Thyroid gland (tissue), 4 donors: ENCODE measurements around the gene CLRN3. TPM values are rescaled to one million over a fixed set of nuclear protein-coding genes. Genes with fewer than 3 reads are reported as not detected.

Experiments
- DNase-seq, 2 donors: peaks; one replicate each; pipeline ENCODE4 v3.0.0-alpha.2; 2019
- H3K27ac ChIP-seq, 3 donors: fragments of 200-600 bp; sonication (generic); 1 replicate in 2 of 3; 2 replicates in 1 of 3; pipeline ENCODE4 v1.5.1; 2016 to 2019; ENCODE audit warnings: mild to moderate bottlenecking in 1 of 3, moderate library complexity in 1 of 3
- H3K27me3 ChIP-seq: fragments of 200-600 bp; sonication (generic); one replicate; pipeline ENCODE4 v1.5.1; 2019
- H3K36me3 ChIP-seq, 2 donors: fragments of 200-600 bp; sonication (generic); one replicate each; pipeline ENCODE4 v1.5.1; 2016 to 2019
- H3K4me1 ChIP-seq, 2 donors: fragments of 200-600 bp; sonication (generic); one replicate each; pipeline ENCODE4 v1.5.1; 2017 to 2019
- H3K4me3 ChIP-seq, 3 donors: fragments of 200-600 bp; sonication (generic); replicated peaks in 1 of 3; 1 replicate in 2 of 3; 2 replicates in 1 of 3; pipeline ENCODE4 v1.5.1; 2016; ENCODE audit warnings: mild to moderate bottlenecking in 1 of 3
- H3K9me3 ChIP-seq: fragments of 200-600 bp; sonication (generic); one replicate; pipeline ENCODE4 v1.5.1; 2017
- CTCF ChIP-seq, 6 experiments: fragments of 200-600 bp in 3 of 6; fragments of 450-650 bp in 3 of 6; sonication (generic) in 3 of 6; IDR thresholded peaks; one replicate each; pipeline ENCODE4 v1.5.1; 2016 to 2019; ENCODE audit warnings: antibody characterized with exemption in 6 of 6, mild to moderate bottlenecking in 2 of 6, inconsistent platforms in 1 of 6, moderate library complexity in 1 of 6
- POLR2A ChIP-seq, 2 donors: fragments of 450-650 bp; IDR thresholded peaks; one replicate each; pipeline ENCODE4 v1.6.1; 2017; ENCODE audit warnings: antibody characterized with exemption in 2 of 2, mild to moderate bottlenecking in 2 of 2, moderate library complexity in 1 of 2
- WGBS, 2 donors: methylation state at CpG; one replicate each; pipeline ENCODE4 v1.1.5; 2017; 5-methylcytosine and 5-hydroxymethylcytosine counted together
- intact Hi-C: fragments of 100-400 bp; cut with DNase I; formaldehyde crosslinking; loops from one replicate; pipeline ENCODE4 v1.15.1; 2023
- total RNA-seq, 4 donors: library from RNA; depleted of rRNA; stranded (reverse); fragments of >200 nt; gene quantifications; one replicate each; pipeline ENCODE4 v1.2.3, GENCODE V29; 2016

Gene CLRN3
- total RNA-seq, 4 donors from 2014 or later = not detected

GRCh38 chr10:127849224-127849623, 43.5 kb downstream of the CLRN3 start:
- H3K27me3 ChIP-seq = no peaks in the 10 kb centered on the region

GRCh38 chr10:127848226-127848625, 44.5 kb downstream of the CLRN3 start:
- Histone ChIP-seq H3K9me3 (no peaks in the 10 kb centered on the region), H3K27ac (no peak overlapping the region), H3K27me3 (no peaks in the 10 kb centered on the region), H3K4me3 (no peak overlapping the region), H3K36me3 (no peaks in the 10 kb centered on the region), H3K4me1 (no peaks in the 10 kb centered on the region)
- TF ChIP-seq CTCF (IDR thresholded peaks at IDR 0.05) (no peak), POLR2A (IDR thresholded peaks at IDR 0.05) (no peak)
- intact Hi-C loops = no loop called here
- 85% methylated on average over 6 of the region's 6 CpGs for WGBS, 2 donors
- DNase-seq = no peak

More at GRCh38 chr10:127849224-127849623, 43.5 kb downstream of the CLRN3 start:
- Histone ChIP-seq H3K4me1 (no peaks in the 10 kb centered on the region), H3K27ac (no peak overlapping the region), H3K36me3 (no peaks in the 10 kb centered on the region), H3K9me3 (no peaks in the 10 kb centered on the region), H3K4me3 (no peak overlapping the region)
- TF ChIP-seq POLR2A (IDR thresholded peaks at IDR 0.05) (no peak), CTCF (IDR thresholded peaks at IDR 0.05) (no peak)
- intact Hi-C loops = no loop called here
- WGBS, 2 donors = 89 to 96% methylated on average over 8 of the region's 8 CpGs
- no peak for DNase-seq

- H3K27ac ChIP-seq = no peak overlapping the region
These were observed 47.0 kb downstream of the CLRN3 start for GRCh38 chr10:127845756-127846155.

GRCh38 chr10:127840884-127841283, 51.9 kb downstream of the CLRN3 start:
- H3K27ac ChIP-seq = no peak overlapping the region
- H3K36me3 ChIP-seq = no peaks in the 10 kb centered on the region
- H3K4me1 ChIP-seq = no peaks in the 10 kb centered on the region
- H3K9me3 ChIP-seq = no peaks in the 10 kb centered on the region
- intact Hi-C loops = no loop called here
- no peak overlapping the region for H3K4me3 ChIP-seq
- no peaks in the 10 kb centered on the region for H3K27me3 ChIP-seq
- peak; percentile 10 to 13 for DNase-seq
- TF ChIP-seq CTCF (IDR thresholded peaks at IDR 0.05) (no peak), POLR2A (IDR thresholded peaks at IDR 0.05) (no peak)
- WGBS, 2 donors = 39 to 55% methylated on average over 13 of the region's 13 CpGs

More at GRCh38 chr10:127845756-127846155, 47.0 kb downstream of the CLRN3 start:
- Histone ChIP-seq H3K9me3 (no peaks in the 10 kb centered on the region), H3K36me3 (no peaks in the 10 kb centered on the region), H3K4me3 (no peak overlapping the region), H3K27me3 (no peaks in the 10 kb centered on the region), H3K4me1 (no peaks in the 10 kb centered on the region)
- no peak for DNase-seq
- 66 to 71% methylated on average over 7 of the region's 7 CpGs for WGBS, 2 donors
- no peak for TF ChIP-seq CTCF (IDR thresholded peaks at IDR 0.05)
- TF ChIP-seq POLR2A (IDR thresholded peaks at IDR 0.05) = no peak
- intact Hi-C loops = no loop called here

- Histone ChIP-seq H3K27me3 (no peaks in the 10 kb centered on the region), H3K4me1 (peaks cover 0 to 16% of the 10 kb centered on the region in 2 donors), H3K27ac (no peak overlapping the region), H3K4me3 (no peak overlapping the region), H3K36me3 (no peaks in the 10 kb centered on the region), H3K9me3 (no peaks in the 10 kb centered on the region)
- no peak for TF ChIP-seq CTCF (IDR thresholded peaks at IDR 0.05)
- no peak for TF ChIP-seq POLR2A (IDR thresholded peaks at IDR 0.05)
- 79 to 80% methylated on average over 6 of the region's 6 CpGs for WGBS, 2 donors
- DNase-seq = no peak
- intact Hi-C loops = no loop called here
These were observed 55.8 kb downstream of the CLRN3 start for GRCh38 chr10:127836966-127837365.
